ENCODE data around the gene PALS2.

GRCh38 chr7:24572393-24572996 lies 757 bp upstream of the PALS2 start:
- TF ChIP-seq EZH2 (IDR thresholded peaks at IDR 0.05) (no peak), POLR2AphosphoS5 (IDR thresholded peaks at IDR 0.05; ENCODE audit: borderline replicate concordance, low read depth, low read length) (no peak)
